ENCODE measurements around the gene KRTAP9-8.
"Not testable (repeated sequence)": the region's sequence is repeated elsewhere in the genome, so short reads cannot be mapped to it uniquely, and the experiment has no call there.

- not testable (repeated sequence) for TF ChIP-seq CTCF (conservative IDR thresholded peaks at IDR 0.05 in 1 of 2, IDR thresholded peaks at IDR 0.05 in 1 of 2; ENCODE audit: low read depth in 1 of 2, low read length in 2 of 2); EZH2 (IDR thresholded peaks at IDR 0.05; ENCODE audit: low read length, missing control alignments)
Observed at GRCh38 chr17:41237116-41237515, 683 bp upstream of the KRTAP9-8 start.

Data from fibroblast of lung (primary cell).